Progenitor cell of endocrine pancreas (in vitro differentiated cells): ENCODE data around the gene PRELP. TPM values are rescaled to one million over a fixed set of nuclear protein-coding genes. Genes with fewer than 3 reads are reported as not detected.
"Not testable (repeated sequence)": the region's sequence is repeated elsewhere in the genome, so short reads cannot be mapped to it uniquely, and the experiment has no call there.

Experiments
- DNase-seq: peaks from one replicate; pipeline ENCODE4 v3.0.0; 2021; ENCODE audit warnings: low spot score; ENCODE audit not compliant: unreplicated experiment
- H3K27ac Mint-ChIP-seq: 2 replicates; pipeline ENCODE4 v1.8.0; 2021; ENCODE audit warnings: mild to moderate bottlenecking, moderate library complexity, mixed read lengths
- H3K27me3 Mint-ChIP-seq: 2 replicates; pipeline ENCODE4 v1.8.0; 2021; ENCODE audit warnings: mixed read lengths
- H3K36me3 Mint-ChIP-seq: 2 replicates; pipeline ENCODE4 v1.8.0; 2022; ENCODE audit warnings: mixed read lengths; ENCODE audit not compliant: insufficient read depth
- H3K4me1 Mint-ChIP-seq: 2 replicates; pipeline ENCODE4 v1.8.0; 2021; ENCODE audit warnings: low read depth, mixed read lengths
- H3K4me3 Mint-ChIP-seq: 2 replicates; pipeline ENCODE4 v1.8.0; 2021; ENCODE audit warnings: low read depth, mild to moderate bottlenecking, moderate library complexity, mixed read lengths
- H3K9me3 Mint-ChIP-seq: 2 replicates; pipeline ENCODE4 v1.8.0; 2021; ENCODE audit warnings: low read depth, mixed read lengths
- CTCF ChIP-seq: fragments of 200-600 bp; sonication (generic); IDR thresholded peaks from one replicate; pipeline ENCODE4 v1.5.0; 2021; ENCODE audit warnings: antibody characterized with exemption, mild to moderate bottlenecking; ENCODE audit not compliant: unreplicated experiment
- total RNA-seq: library from RNA; stranded (reverse); gene quantifications from 2 replicates; pipeline ENCODE4 v1.2.1, GENCODE V29; 2021

PRELP gene
- total RNA-seq, 1 donor from 2014 or later = 0.14 TPM

DNA sequence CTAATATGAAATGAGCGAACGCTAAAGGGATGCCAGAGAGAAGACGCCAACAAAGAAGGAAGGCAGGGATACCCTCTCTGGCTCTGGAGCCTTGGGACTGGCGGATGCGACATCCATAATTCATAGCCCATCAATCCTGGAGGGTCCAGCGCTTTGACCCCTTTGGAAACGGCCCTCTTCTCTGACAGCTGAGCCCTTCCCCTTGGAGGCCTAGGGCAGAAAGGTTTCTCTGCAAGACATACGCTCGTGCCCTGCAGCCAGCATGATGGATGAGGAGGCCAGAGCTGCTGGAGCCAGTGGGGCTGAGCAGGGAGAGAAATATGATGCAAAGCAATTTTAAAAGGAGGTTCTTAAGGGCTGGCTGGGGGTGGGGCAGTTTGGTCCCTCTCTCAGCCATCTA lies 40.6 kb downstream of the PRELP start:
- Mint-ChIP-seq H3K27me3 (peaks cover 25% of the 10 kb centered on the region), H3K4me3 (no peak overlapping the region), H3K27ac (no peak overlapping the region), H3K36me3 (no peaks in the 10 kb centered on the region), H3K4me1 (peaks cover 42% of the 10 kb centered on the region), H3K9me3 (no peaks in the 10 kb centered on the region)
- DNase-seq = no peak
- TF ChIP-seq CTCF = no peak

DNA sequence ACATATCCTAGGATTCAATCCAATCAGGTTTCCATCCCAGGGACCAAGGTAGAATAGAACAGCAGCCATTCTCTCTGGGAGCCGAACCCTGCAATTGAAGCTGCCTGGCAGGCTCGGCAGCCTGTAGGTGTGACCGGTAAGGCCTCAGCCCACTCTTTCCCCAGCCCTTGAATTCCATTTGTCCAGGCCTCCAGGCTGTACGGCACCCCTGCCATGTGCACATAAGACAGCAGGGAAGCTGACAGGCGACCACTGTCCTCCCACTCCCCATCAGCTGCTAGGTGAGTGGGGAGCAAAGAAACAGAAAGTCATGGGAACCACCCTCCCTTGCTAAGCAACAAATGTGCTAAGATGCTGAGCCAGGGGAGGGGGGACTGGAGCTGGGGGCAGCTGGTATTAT lies 41.3 kb downstream of the PRELP start:
- H3K36me3 Mint-ChIP-seq = no peaks in the 10 kb centered on the region
- no peak overlapping the region for H3K27ac Mint-ChIP-seq
- no peak for TF ChIP-seq CTCF
- peaks cover 45% of the 10 kb centered on the region for H3K4me1 Mint-ChIP-seq
- DNase-seq = no peak
- H3K27me3 Mint-ChIP-seq = peaks cover 27% of the 10 kb centered on the region
- no peak overlapping the region for H3K4me3 Mint-ChIP-seq
- no peaks in the 10 kb centered on the region for H3K9me3 Mint-ChIP-seq

DNA sequence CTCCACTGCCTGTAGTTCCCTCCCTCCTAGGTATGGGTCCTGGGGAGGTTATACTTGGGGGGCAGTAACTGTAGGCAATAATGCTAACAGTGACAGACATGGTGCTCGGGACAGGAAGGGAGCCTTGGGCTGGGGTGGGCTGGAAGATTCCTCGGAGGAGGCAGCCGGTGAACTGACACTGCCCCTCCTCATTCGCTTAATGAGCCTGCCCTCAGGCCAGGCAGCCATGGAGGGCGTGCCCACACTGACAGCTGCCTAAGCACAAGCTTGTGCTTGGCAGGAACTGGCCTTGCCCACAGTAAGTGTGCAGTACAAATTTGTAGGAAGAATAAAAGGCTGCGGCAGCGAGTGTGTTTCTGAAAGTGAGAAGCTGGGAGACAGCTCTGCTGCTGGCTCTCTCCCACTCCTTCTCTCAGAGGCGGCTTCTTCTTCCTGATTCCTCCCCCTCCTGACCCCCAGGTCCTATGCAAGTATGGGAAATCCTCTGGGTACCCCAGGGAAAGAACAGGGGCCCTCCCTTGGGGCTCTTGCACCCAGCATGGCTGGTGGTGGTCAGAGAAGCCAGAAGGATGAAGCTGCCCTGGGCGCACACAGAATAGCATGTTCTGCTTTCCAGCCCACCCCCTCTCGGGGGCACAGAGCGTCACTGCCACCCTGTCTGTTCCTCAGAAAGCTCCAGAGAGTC lies 42.0 kb downstream of the PRELP start:
- no peak overlapping the region for H3K27ac Mint-ChIP-seq
- no peaks in the 10 kb centered on the region for H3K36me3 Mint-ChIP-seq
- TF ChIP-seq CTCF = no peak
- no peak for DNase-seq
- peaks cover 24% of the 10 kb centered on the region for H3K27me3 Mint-ChIP-seq
- peaks cover 41% of the 10 kb centered on the region for H3K4me1 Mint-ChIP-seq
- H3K9me3 Mint-ChIP-seq = no peaks in the 10 kb centered on the region
- H3K4me3 Mint-ChIP-seq = no peak overlapping the region

DNA sequence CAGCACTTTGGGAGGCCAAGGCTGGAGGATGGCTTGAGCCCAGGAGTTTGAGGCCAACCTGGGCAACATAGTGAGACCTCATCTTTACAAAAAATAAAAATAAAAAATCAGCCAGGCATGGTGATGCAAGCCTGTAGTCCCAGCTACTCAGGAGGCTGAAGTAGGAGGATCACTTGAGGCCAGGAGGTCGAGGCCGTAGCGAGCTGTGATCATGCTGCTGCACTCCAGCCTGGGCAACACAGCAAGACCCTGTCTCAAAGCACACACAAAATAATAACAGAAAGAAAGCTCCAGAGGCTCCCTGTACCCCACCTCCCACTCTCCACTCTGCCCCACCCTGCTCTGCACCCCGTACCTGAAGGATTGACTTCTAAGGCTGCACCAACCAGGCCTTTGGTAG lies 42.5 kb downstream of the PRELP start:
- H3K27me3 Mint-ChIP-seq = peaks cover 23% of the 10 kb centered on the region
- H3K4me1 Mint-ChIP-seq = peaks cover 36% of the 10 kb centered on the region
- DNase-seq, H3K9me3 Mint-ChIP-seq, H3K27ac Mint-ChIP-seq, H3K36me3 Mint-ChIP-seq, H3K4me3 Mint-ChIP-seq: not testable (repeated sequence)

DNA sequence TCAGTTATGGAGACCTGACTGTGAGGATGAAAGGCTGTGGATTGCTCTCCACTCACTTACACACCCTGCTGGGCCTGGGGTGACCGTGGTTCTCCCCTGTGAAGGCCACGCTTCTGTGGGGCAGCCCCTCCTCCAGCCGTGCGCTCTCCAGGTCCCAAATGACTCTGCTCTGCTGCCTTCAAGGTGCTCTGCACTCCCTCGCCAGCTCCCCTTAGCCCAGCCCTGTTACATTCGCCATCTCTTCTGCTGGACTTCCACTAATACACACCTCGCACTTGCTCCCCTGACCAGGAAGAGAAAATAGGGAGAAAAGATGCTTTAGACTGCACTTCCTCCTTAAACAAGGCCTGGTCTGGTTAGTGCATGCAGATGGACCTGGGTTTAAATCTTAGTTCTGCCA lies 42.9 kb downstream of the PRELP start:
- Mint-ChIP-seq H3K4me1 (peaks cover 32% of the 10 kb centered on the region), H3K27me3 (peaks cover 24% of the 10 kb centered on the region), H3K4me3 (no peak overlapping the region), H3K27ac (no peak overlapping the region), H3K9me3 (no peaks in the 10 kb centered on the region), H3K36me3 (no peaks in the 10 kb centered on the region)
- no peak for TF ChIP-seq CTCF
- no peak for DNase-seq
